IMR-90 (cell line): Measurements from ENCODE around the gene NFIX. TPM values are rescaled to one million over a fixed set of nuclear protein-coding genes. Genes with fewer than 3 reads are reported as not detected.

Experiments used
- ATAC-seq: fragments of 200-7000 bp; cut with Tn5 transposase; 2 replicates; pipeline ENCODE4 v1.9.1; 2020; ENCODE audit warnings: low read depth, mild to moderate bottlenecking, moderate library complexity
- BruUV-seq: library from RNA; stranded (reverse); fragments of 400-500 nt; replicated peaks from 2 replicates; lab custom pipeline; 2021; lab: Mats Ljungman, UMichigan
- CTCF ChIA-PET: fragments of 300-600 bp; formaldehyde crosslinking; extraction: SDS; loops from one replicate; lab custom pipeline; 2021; ENCODE audit warnings: antibody characterized with exemption; lab: Yijun Ruan, JAX
- POLR2A ChIA-PET: fragments of 300-600 bp; sonication (Branson Sonifier 250); formaldehyde crosslinking; loops from one replicate; lab custom pipeline; 2022; ENCODE audit warnings: antibody characterized with exemption; ENCODE audit not compliant: unreplicated experiment; lab: Charles Lee
- DNase-seq: peaks from one replicate; pipeline ENCODE4 v3.0.0; 2013
- H2AFZ ChIP-seq: replicated peaks from 2 replicates; pipeline ENCODE3; 2013; ENCODE audit warnings: low read length, mild to moderate bottlenecking; ENCODE audit not compliant: poor library complexity
- H2AK5ac ChIP-seq: 2 replicates; pipeline ENCODE4 v1.6.1; 2013; ENCODE audit warnings: low read depth, low read length, inconsistent platforms
- H2AK9ac ChIP-seq: replicated peaks from 2 replicates; pipeline ENCODE3; 2013; ENCODE audit warnings: mild to moderate bottlenecking, low read depth, low read length, moderate library complexity; ENCODE audit not compliant: poor library complexity
- H2BK120ac ChIP-seq: 2 replicates; pipeline ENCODE4 v1.6.1; 2013; ENCODE audit warnings: low read depth, low read length, inconsistent platforms
- H2BK15ac ChIP-seq: 3 replicates; pipeline ENCODE4 v1.6.1; 2013; ENCODE audit warnings: low read depth, low read length, inconsistent platforms
- H2BK20ac ChIP-seq: 2 replicates; pipeline ENCODE4 v1.6.1; 2013; ENCODE audit warnings: low read depth, mild to moderate bottlenecking, inconsistent platforms, low read length, moderate library complexity
- H2BK5ac ChIP-seq: 2 replicates; pipeline ENCODE4 v1.6.1; 2013; ENCODE audit warnings: mild to moderate bottlenecking, low read depth, low read length, inconsistent platforms; ENCODE audit not compliant: poor library complexity, severe bottlenecking
- H3K14ac ChIP-seq: replicated peaks from 2 replicates; pipeline ENCODE4 v1.6.1; 2013; ENCODE audit warnings: low read depth, low read length, inconsistent platforms
- H3K18ac ChIP-seq: 2 replicates; pipeline ENCODE4 v1.6.1; 2013; ENCODE audit warnings: low read depth, low read length, control low read depth
- H3K23ac ChIP-seq: 2 replicates; pipeline ENCODE4 v1.6.1; 2013; ENCODE audit warnings: low read depth, low read length, inconsistent platforms
- H3K27ac ChIP-seq: 2 replicates; pipeline ENCODE4 v1.5.1; 2013; ENCODE audit warnings: mild to moderate bottlenecking, control low read depth, low read length; ENCODE audit not compliant: insufficient read depth
- H3K27me3 ChIP-seq: 2 replicates; pipeline ENCODE4 v1.6.1; 2013; ENCODE audit warnings: low read length; ENCODE audit not compliant: control insufficient read depth, insufficient read depth
- H3K36me3 ChIP-seq: 2 replicates; pipeline ENCODE4 v1.6.1; 2013; ENCODE audit warnings: low read length, mixed read lengths; ENCODE audit not compliant: control insufficient read depth, insufficient read depth
- H3K4ac ChIP-seq: 2 replicates; pipeline ENCODE4 v1.6.1; 2013; ENCODE audit warnings: low read depth, low read length, inconsistent platforms
- H3K4me1 ChIP-seq: 2 replicates; pipeline ENCODE4 v1.6.1; 2013; ENCODE audit warnings: low read length, mixed read lengths; ENCODE audit not compliant: control insufficient read depth, insufficient read depth
- H3K4me2 ChIP-seq: 2 replicates; pipeline ENCODE4 v1.6.1; 2013; ENCODE audit warnings: low read depth, mild to moderate bottlenecking, control low read depth, low read length, moderate library complexity
- H3K4me3 ChIP-seq: 2 replicates; pipeline ENCODE4 v1.5.1; 2013; ENCODE audit warnings: low read depth, mild to moderate bottlenecking, control low read depth, low read length, moderate library complexity; ENCODE audit not compliant: insufficient read depth
- H3K56ac ChIP-seq: 2 replicates; pipeline ENCODE4 v1.6.1; 2013; ENCODE audit warnings: low read length, inconsistent platforms; ENCODE audit not compliant: insufficient read depth; ENCODE audit errors: extremely low read depth
- H3K79me1 ChIP-seq, 2 experiments: 2 replicates each; pipeline ENCODE4 v1.6.1; 2013; ENCODE audit warnings: low read length in 2 of 2, inconsistent platforms in 1 of 2, low read depth in 1 of 2
- H3K9ac ChIP-seq: 2 replicates; pipeline ENCODE4 v1.6.1; 2013; ENCODE audit warnings: low read depth, low read length, control low read depth
- H3K9me1 ChIP-seq: 2 replicates; pipeline ENCODE4 v1.6.1; 2013; ENCODE audit warnings: low read length, inconsistent platforms; ENCODE audit not compliant: insufficient read depth
- H3K9me3 ChIP-seq: 2 replicates; pipeline ENCODE4 v1.6.1; 2013; ENCODE audit warnings: low read length; ENCODE audit not compliant: control insufficient read depth, insufficient read depth
- H4K20me1 ChIP-seq: 2 replicates; pipeline ENCODE4 v1.6.1; 2013; ENCODE audit warnings: low read length, inconsistent platforms; ENCODE audit not compliant: insufficient read depth
- H4K5ac ChIP-seq: 2 replicates; pipeline ENCODE4 v1.6.1; 2013; ENCODE audit warnings: mild to moderate bottlenecking, low read depth, low read length, control low read depth
- H4K8ac ChIP-seq, 2 experiments: 2 replicates each; pipeline ENCODE4 v1.6.1; 2013; ENCODE audit warnings: low read depth in 2 of 2, low read length in 2 of 2, control low read depth in 1 of 2, inconsistent platforms in 1 of 2
- H4K91ac ChIP-seq: 2 replicates; pipeline ENCODE4 v1.6.1; 2013; ENCODE audit warnings: low read depth, low read length, inconsistent platforms; ENCODE audit not compliant: insufficient read depth
- CHD1 ChIP-seq: IDR thresholded peaks from 2 replicates; pipeline ENCODE4 v1.6.1; 2012; ENCODE audit warnings: low read depth, low read length, improper control_type of control experiment
- CTCF ChIP-seq: conservative IDR thresholded peaks from 2 replicates; pipeline ENCODE4 v1.5.1; 2012; ENCODE audit warnings: mild to moderate bottlenecking, low read depth, low read length, improper control_type of control experiment
- WGBS, 2 experiments: methylation state at CpG; one replicate each; pipeline versions ENCODE4 v1.1.5 to v1.1.7; 2013; ENCODE audit warnings: missing lambda C conversion rate in 2 of 2; ENCODE audit not compliant: insufficient read length in 1 of 2; ENCODE audit errors: extremely low coverage in 2 of 2; 5-methylcytosine and 5-hydroxymethylcytosine counted together
- dilution Hi-C: fragments of 300-500 bp; cut with HindIII; formaldehyde crosslinking; loops from one replicate; pipeline ENCODE4 v1.14.3; 2018; ENCODE audit warnings: low sequenced_read_pairs; ENCODE audit not compliant: unreplicated experiment
- in situ Hi-C: fragments of 300-500 bp; cut with MboI; formaldehyde crosslinking; loops from 3 replicates; pipeline ENCODE4 v1.14.3; 2019; ENCODE audit warnings: low sequenced_read_pairs, inconsistent platforms, mixed read lengths
- intact Hi-C: fragments of 100-400 bp; cut with micrococcal nuclease; formaldehyde crosslinking; loops from 2 replicates; pipeline ENCODE4 v1.10.0; 2022
- polyA plus RNA-seq, 3 experiments: library from polyadenylated mRNA; depleted of rRNA; stranded (reverse); fragments of >200 nt; gene quantifications; 2 replicates each; pipeline ENCODE4 v1.2.3, GENCODE V29; 2012; ENCODE audit warnings: low replicate concordance in 1 of 3
- total RNA-seq: library from RNA; depleted of rRNA; stranded (reverse); fragments of >200 nt; gene quantifications from 2 replicates; pipeline ENCODE4 v1.2.3, GENCODE V29; 2012

Gene NFIX
- total and polyA plus RNA-seq, 2 of the 4 experiments (the other 2 are of a cell fraction) = 10.2 to 47.7 TPM

DNA sequence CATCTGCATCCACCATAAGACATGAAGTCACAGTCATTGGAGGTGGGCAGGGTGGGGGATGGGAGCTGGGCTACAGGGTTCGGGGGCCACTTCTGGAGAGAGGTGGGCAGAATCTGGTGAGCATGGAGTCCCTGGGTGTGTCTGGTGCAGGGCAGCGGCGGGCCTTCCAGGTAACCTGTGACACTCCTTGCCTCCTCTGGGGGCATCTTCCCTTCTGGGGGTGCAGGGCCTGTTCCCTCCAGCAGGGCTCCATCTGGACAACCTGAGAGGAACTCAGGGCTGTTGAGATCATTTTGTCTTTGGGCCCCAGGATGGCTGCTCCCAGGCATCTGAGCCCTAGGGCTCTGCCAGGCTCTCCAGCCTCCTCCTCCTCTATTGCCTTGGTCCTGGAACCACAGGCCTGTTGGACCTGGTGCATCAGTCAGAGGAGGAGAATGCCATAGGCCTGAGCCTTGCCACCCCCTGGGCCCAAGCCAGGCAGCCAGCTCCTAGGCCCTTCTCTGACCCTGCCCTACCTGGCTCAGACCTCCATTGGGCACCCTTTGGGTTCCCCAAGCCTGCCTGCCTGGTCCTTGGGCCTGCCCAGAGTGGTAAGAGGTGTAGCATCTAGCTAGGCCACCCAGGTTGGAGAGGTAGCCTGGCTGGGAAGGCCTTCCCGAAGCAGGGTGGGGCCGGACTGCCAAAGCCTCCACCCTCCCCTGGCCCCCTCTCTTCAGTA is 94.0 kb downstream of the NFIX start:
- no peak overlapping the region for H4K8ac ChIP-seq
- CTCF ChIA-PET = interaction anchor here (1.1 kb wide), 1 partner anchor 31 kb away, joined by 3 read pairs; no protein-coding TSS in a partner anchor
- H2BK15ac ChIP-seq = no peak overlapping the region
- no peak overlapping the region for H2BK20ac ChIP-seq
- peaks cover 15% of the 10 kb centered on the region; the same call in 1 of the 2 replicates for H4K20me1 ChIP-seq
- in situ Hi-C loops (no loop called here), dilution Hi-C loops (no loop called here), intact Hi-C loops (no loop called here)
- 88% methylated on average over 3 of the region's 5 CpGs; no CpG with 5 or more reads in 1 of the 2 experiments for WGBS, 2 experiments
- H4K91ac ChIP-seq = no peak overlapping the region
- H3K18ac ChIP-seq = no peak overlapping the region
- H3K23ac ChIP-seq = no peak overlapping the region
- TF ChIP-seq CHD1 (no peak), CTCF (peak; percentile 49)
- no peak overlapping the region for H2AFZ ChIP-seq
- no peak overlapping the region for H2AK9ac ChIP-seq
- no peak overlapping the region for H4K5ac ChIP-seq
- no peak overlapping the region for H3K4ac ChIP-seq
- no peak overlapping the region for H3K27ac ChIP-seq
- H3K27me3 ChIP-seq = no peaks in the 10 kb centered on the region
- no peaks in the 10 kb centered on the region for H3K9me3 ChIP-seq
- 0 out of 4 replicates have a peak, but pooled peaks cover 0 to 8% of the 10 kb centered on the region in 2 experiments for H3K79me1 ChIP-seq
- BruUV-seq = no TSS peak
- no peak overlapping the region for H3K9ac ChIP-seq
- H2AK5ac ChIP-seq = no peak overlapping the region
- peaks cover 38% of the 10 kb centered on the region for H3K36me3 ChIP-seq
- no peak for DNase-seq
- H3K9me1 ChIP-seq = no peaks in the 10 kb centered on the region
- H2BK120ac ChIP-seq = no peak overlapping the region
- no peak for ATAC-seq
- H3K4me2 ChIP-seq = no peak overlapping the region
- H3K56ac ChIP-seq = no peak overlapping the region
- H2BK5ac ChIP-seq = no peak overlapping the region
- H3K14ac ChIP-seq = no peak overlapping the region
- H3K4me3 ChIP-seq = no peak overlapping the region
- H3K4me1 ChIP-seq = peaks cover 9% of the 10 kb centered on the region; the same call in 1 of the 2 replicates
- POLR2A ChIA-PET = no interaction called here
